Lower leg skin (tissue), 4 donors: Measurements from ENCODE around the gene PNLIPRP2. TPM values are rescaled to one million over a fixed set of nuclear protein-coding genes. Genes with fewer than 3 reads are reported as not detected.

ENCODE experiments used
- DNase-seq, 2 donors: peaks; one replicate each; pipeline ENCODE4 v3.0.0-alpha.2; 2019; ENCODE audit warnings: low spot score in 2 of 2
- H3K4me3 ChIP-seq: fragments of 200-600 bp; sonication (generic); 2 replicates; pipeline ENCODE4 v1.5.1; 2017; ENCODE audit warnings: mild to moderate bottlenecking, low read depth; ENCODE audit not compliant: poor library complexity, severe bottlenecking
- POLR2A ChIP-seq, 2 donors: fragments of 450-650 bp; IDR thresholded peaks; one replicate each; pipeline ENCODE4 v1.6.1; 2016 to 2017; ENCODE audit warnings: antibody characterized with exemption in 2 of 2, mild to moderate bottlenecking in 1 of 2, moderate library complexity in 1 of 2
- WGBS, 2 donors: methylation state at CpG; one replicate each; pipeline ENCODE4 v1.1.5; 2018; 5-methylcytosine and 5-hydroxymethylcytosine counted together
- intact Hi-C: fragments of 100-400 bp; cut with DNase I; formaldehyde crosslinking; loops from one replicate; pipeline ENCODE4 v1.15.0; 2023; ENCODE audit warnings: low total_unique reads
- total RNA-seq, 4 donors: library from RNA; depleted of rRNA; stranded (reverse); fragments of >200 nt; gene quantifications; one replicate each; pipeline ENCODE4 v1.1.0, GENCODE V29; 2016
- TF ChIP-seq, protein P1 (sequence below), 3 donors: fragments of 450-650 bp; IDR thresholded peaks; one replicate each; pipeline ENCODE4 v1.5.1; 2016; ENCODE audit warnings: antibody characterized with exemption in 3 of 3, mild to moderate bottlenecking in 3 of 3, moderate library complexity in 2 of 3

PNLIPRP2 gene
- total RNA-seq, 4 donors from 2014 or later = 0.29 TPM; not detected in 3

DNA sequence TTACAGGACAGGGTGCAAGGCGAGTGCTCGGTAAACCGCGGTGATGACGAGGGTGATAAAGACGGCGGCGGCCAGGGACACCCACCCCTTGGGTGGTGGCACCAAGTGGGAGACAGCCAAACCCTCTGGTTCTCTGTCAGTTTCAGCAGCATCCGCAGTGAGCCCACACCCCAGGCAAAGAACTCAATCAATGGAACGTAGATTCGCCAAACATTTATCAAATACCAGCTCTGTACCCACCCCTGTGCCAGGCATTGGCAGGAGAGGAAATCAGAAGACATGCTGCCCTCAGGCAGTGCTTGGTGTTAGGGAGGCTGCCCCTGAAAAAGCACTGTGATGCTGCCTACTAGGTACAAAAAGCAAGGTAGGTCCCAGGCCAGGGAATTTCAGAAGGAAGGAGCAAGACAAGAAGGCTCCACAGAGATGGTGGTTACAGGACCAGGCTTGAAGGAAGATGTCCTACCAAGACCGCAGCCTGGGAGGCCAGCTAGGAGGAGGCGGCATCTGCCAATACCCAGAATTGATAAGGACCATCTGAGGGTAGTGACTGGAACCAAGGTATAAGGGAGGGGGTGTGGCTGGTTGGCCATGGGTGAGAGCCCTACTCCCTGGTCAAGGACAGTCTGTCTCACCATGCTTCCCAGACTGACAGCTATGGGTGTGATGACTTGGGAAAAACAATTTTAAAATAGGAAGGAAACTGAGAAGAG, 10.2 kb upstream of the PNLIPRP2 start:
- intact Hi-C loops = no loop called here
- TF ChIP-seq, protein P1, sequence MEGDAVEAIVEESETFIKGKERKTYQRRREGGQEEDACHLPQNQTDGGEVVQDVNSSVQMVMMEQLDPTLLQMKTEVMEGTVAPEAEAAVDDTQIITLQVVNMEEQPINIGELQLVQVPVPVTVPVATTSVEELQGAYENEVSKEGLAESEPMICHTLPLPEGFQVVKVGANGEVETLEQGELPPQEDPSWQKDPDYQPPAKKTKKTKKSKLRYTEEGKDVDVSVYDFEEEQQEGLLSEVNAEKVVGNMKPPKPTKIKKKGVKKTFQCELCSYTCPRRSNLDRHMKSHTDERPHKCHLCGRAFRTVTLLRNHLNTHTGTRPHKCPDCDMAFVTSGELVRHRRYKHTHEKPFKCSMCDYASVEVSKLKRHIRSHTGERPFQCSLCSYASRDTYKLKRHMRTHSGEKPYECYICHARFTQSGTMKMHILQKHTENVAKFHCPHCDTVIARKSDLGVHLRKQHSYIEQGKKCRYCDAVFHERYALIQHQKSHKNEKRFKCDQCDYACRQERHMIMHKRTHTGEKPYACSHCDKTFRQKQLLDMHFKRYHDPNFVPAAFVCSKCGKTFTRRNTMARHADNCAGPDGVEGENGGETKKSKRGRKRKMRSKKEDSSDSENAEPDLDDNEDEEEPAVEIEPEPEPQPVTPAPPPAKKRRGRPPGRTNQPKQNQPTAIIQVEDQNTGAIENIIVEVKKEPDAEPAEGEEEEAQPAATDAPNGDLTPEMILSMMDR (IDR thresholded peaks at IDR 0.05) = no peak
- no peak for TF ChIP-seq POLR2A (IDR thresholded peaks at IDR 0.05)
- WGBS, 2 donors = 91% methylated on average over 13 of the region's 13 CpGs
- no peak overlapping the region for H3K4me3 ChIP-seq
- DNase-seq = peak in 1 of 2 donors; percentile 74

DNA sequence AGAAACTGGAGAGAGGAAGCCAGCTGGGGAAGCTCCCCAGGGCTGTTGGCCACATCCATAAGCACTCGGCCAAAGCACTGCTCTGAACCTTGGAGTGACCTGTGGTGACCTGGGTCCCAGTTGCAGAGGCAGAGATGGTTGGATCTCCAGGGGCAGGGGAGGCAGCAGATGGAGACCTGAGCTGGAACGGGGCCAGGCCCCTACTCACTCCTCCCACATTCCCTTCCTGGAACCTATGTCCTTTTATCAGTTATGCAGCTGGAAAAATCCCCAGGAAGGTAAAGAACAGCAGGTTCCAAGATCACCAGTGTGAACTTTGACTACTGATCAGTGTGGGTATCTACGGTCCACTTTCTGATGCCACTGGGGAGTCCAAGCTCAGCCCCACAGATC, 9.6 kb upstream of the PNLIPRP2 start:
- intact Hi-C loops = no loop called here
- peak in 1 of 2 donors; percentile 69 for DNase-seq
- WGBS, 2 donors = 74 to 76% methylated on average over 3 of the region's 3 CpGs
- TF ChIP-seq, protein P1 (IDR thresholded peaks at IDR 0.05) = no peak
- TF ChIP-seq POLR2A (IDR thresholded peaks at IDR 0.05) = no peak
- H3K4me3 ChIP-seq = no peak overlapping the region

DNA sequence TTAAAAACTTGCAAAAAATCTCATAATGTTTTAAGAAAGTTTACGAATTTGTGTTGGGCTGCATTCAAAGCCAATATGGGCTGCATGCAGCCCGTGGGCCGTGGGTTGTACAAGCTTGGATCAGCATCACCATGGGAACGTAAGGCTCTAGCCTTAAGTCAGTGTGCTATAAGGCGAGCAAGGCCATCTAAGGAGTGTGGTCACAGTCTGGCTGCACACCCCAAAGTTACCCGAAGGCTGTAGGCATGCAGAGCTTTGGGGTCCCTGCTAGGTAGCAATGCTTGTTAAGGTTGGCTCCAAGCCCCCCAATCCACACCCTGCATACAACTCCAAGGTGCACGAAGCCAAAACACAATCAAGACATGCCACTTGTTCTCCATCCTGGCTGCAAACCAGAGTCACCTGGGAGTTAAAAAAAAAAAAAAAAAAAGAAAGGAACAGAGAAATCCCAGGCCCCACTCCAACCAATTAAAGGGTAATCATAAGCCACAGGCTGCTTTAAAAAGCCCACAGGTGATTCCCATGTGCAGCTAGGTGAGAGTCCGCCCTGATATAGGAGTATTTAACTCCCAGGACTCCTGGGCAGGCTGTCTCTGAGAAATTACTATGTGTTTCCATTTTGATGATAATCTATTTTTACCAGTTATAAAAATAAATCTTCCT, 8.5 kb upstream of the PNLIPRP2 start:
- intact Hi-C loops = no loop called here
- 85 to 88% methylated on average over 8 of the region's 8 CpGs for WGBS, 2 donors

DNA sequence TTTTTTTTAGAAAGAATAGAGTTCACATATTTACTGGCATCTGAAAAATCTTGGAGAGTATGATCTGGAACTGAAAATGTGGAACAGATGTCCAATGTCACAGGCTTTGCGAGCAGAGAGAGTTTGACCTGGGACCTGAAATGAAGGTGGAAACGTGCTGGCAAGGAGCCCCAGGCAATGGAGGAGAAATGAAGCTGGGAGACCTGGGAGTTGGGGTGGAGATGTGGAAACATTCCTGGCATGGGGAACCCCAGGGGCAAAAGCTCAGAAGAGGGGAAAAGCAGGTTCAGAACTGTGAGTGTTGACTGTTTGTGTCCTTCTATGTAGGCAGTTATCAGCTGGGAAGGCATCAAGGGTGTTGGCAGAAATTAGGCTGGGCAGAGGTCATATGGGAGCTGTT, 7.3 kb upstream of the PNLIPRP2 start:
- intact Hi-C loops = no loop called here
- no peak for TF ChIP-seq POLR2A (IDR thresholded peaks at IDR 0.05)
- WGBS, 2 donors = 39 to 43% methylated on average over 2 of the region's 2 CpGs

More for the DNA sequence above, 8.5 kb upstream of the PNLIPRP2 start:
- TF ChIP-seq, protein P1 (IDR thresholded peaks at IDR 0.05) = no peak
- TF ChIP-seq POLR2A (IDR thresholded peaks at IDR 0.05) = no peak
- DNase-seq = peak in 1 of 2 donors; percentile 26
- H3K4me3 ChIP-seq = no peak overlapping the region

DNA sequence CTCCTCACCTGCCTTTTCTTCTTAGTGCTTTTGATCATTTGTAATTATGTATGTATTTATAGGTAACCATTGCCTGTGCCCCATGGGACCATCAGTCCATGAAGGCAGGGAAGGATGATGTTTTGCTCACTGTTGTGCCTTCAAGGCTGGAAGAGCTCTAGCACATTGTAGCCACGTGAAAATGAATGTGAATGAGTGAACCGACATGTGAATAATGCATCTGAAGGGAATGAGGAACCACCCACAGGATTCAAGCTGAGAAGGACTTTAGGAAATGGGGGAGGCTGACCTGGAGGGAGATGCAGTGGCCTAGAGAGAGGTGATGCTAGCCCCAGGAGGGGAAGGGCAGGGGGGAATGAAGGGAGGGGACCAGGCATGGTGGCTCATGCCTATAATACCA, 6.0 kb upstream of the PNLIPRP2 start:
- no peak for DNase-seq
- intact Hi-C loops = no loop called here
- H3K4me3 ChIP-seq = no peak overlapping the region
- 49 to 62% methylated on average over 2 of the region's 2 CpGs for WGBS, 2 donors
- TF ChIP-seq POLR2A (IDR thresholded peaks at IDR 0.05) = no peak
- TF ChIP-seq, protein P1 (IDR thresholded peaks at IDR 0.05) = no peak

More for the DNA sequence above, 7.3 kb upstream of the PNLIPRP2 start:
- DNase-seq = peak in 1 of 2 donors; percentile 56
- no peak overlapping the region for H3K4me3 ChIP-seq

DNA sequence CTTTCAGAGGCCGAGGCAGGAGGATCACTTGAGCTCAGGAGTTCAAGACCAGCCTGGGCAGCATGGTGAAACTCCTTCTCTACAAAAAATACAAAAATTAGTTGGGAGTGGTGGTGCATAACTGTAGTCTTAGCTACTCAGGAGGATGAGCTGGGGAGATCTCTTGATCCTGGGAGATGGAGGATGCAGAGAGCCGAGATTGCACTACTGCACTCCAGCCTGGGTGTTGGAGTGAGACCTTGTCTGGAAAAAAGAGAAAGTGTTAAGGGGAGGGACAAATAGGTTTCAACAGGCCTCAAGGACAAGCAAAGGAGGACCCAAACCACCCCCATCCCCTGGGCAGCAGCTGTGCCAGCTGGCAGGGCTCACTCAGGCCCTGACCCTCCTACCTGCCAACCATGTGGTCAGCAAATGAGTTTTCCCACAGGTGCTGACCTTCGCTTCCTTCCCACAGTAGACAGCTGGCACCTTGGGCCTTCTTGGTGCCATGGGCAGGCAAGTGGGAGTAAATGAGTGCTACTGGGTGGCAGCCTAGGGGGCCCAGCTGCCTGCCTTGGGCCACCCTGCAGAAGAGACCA, 5.5 kb upstream of the PNLIPRP2 start:
- DNase-seq = peak in 1 of 2 donors; percentile 49
- intact Hi-C loops = no loop called here
- 91 to 93% methylated on average over 3 of the region's 3 CpGs for WGBS, 2 donors
- TF ChIP-seq POLR2A (IDR thresholded peaks at IDR 0.05) = no peak
- TF ChIP-seq, protein P1 (IDR thresholded peaks at IDR 0.05) = no peak
- no peak overlapping the region for H3K4me3 ChIP-seq
